B cell (primary cell): Measurements from ENCODE around the gene ZNF579. TPM values are rescaled to one million over a fixed set of nuclear protein-coding genes. Genes with fewer than 3 reads are reported as not detected.

Experiments used
- ATAC-seq: fragments of 200-7000 bp; cut with Tn5 transposase; one replicate; pipeline ENCODE4 v1.10.0; 2021; ENCODE audit warnings: low read depth, mild to moderate bottlenecking, moderate number of reproducible peaks, moderate library complexity
- CTCF ChIA-PET: fragments of 350-600 bp; sonication (Branson Sonifier 250); formaldehyde crosslinking; loops from one replicate; lab custom pipeline; 2021; ENCODE audit warnings: antibody characterized with exemption, inconsistent platforms; lab: Charles Lee
- POLR2A ChIA-PET: fragments of 350-600 bp; sonication (Branson Sonifier 250); formaldehyde crosslinking; loops from one replicate; lab custom pipeline; 2021; ENCODE audit warnings: antibody characterized with exemption; lab: Charles Lee
- DNase-seq: peaks from one replicate; pipeline ENCODE4 v3.0.0; 2013
- H2AFZ ChIP-seq: 2 replicates; pipeline ENCODE4 v1.6.1; 2012; ENCODE audit warnings: mild to moderate bottlenecking, low read depth, low read length; ENCODE audit not compliant: insufficient read depth, poor library complexity, severe bottlenecking
- H3K27ac ChIP-seq, 2 donors: 1 replicate in 1 of 2; 2 replicates in 1 of 2; pipeline ENCODE4 v1.5.1; 2012 to 2013; ENCODE audit warnings: low read length in 2 of 2, mild to moderate bottlenecking in 2 of 2, moderate library complexity in 1 of 2
- H3K27me3 ChIP-seq, 4 experiments: fragments of 200-600 bp in 1 of 4; sonication (generic) in 1 of 4; replicated peaks in 1 of 4; 1 replicate in 2 of 4; 2 replicates in 2 of 4; pipeline versions ENCODE4 v1.6.1 to v1.7.0; 2013 to 2016; ENCODE audit warnings: low read length in 3 of 4, mild to moderate bottlenecking in 2 of 4, mixed read lengths in 1 of 4, moderate library complexity in 1 of 4; ENCODE audit not compliant: insufficient read depth in 4 of 4, control insufficient read depth in 3 of 4; ENCODE audit errors: control extremely low read depth in 1 of 4
- H3K36me3 ChIP-seq, 2 experiments: replicated peaks in 1 of 2; 1 replicate in 1 of 2; 2 replicates in 1 of 2; pipeline versions ENCODE4 v1.6.1 to v1.7.1; 2013; ENCODE audit warnings: low read length in 1 of 2; ENCODE audit not compliant: insufficient read depth in 2 of 2, control insufficient read depth in 1 of 2; ENCODE audit errors: control extremely low read depth in 1 of 2, extremely low read depth in 1 of 2
- H3K4me1 ChIP-seq, 2 donors: fragments of 200-600 bp in 1 of 2; sonication (generic) in 1 of 2; 1 replicate in 1 of 2; 2 replicates in 1 of 2; pipeline versions ENCODE4 v1.5.1 to v1.6.1; 2013 to 2017; ENCODE audit warnings: low read length in 2 of 2; ENCODE audit not compliant: control insufficient read depth in 2 of 2, insufficient read depth in 2 of 2
- H3K4me2 ChIP-seq: replicated peaks from 2 replicates; pipeline ENCODE3; 2012; ENCODE audit warnings: mild to moderate bottlenecking, low read depth, low read length; ENCODE audit not compliant: poor library complexity, severe bottlenecking
- H3K4me3 ChIP-seq, 5 experiments: fragments of 200-600 bp in 1 of 5; sonication (generic) in 1 of 5; 1 replicate in 3 of 5; 2 replicates in 2 of 5; pipeline versions ENCODE4 v1.5.1 to v1.7.0; 2011 to 2016; ENCODE audit warnings: low read length in 4 of 5, mild to moderate bottlenecking in 4 of 5, low read depth in 2 of 5, control low read depth in 1 of 5, moderate library complexity in 1 of 5; ENCODE audit not compliant: insufficient read depth in 1 of 5; ENCODE audit errors: control extremely low read depth in 1 of 5, extremely low read depth in 1 of 5
- H3K79me2 ChIP-seq: fragments of 200-600 bp; sonication (generic); one replicate; pipeline ENCODE4 v1.6.0; 2016; ENCODE audit warnings: low read length; ENCODE audit not compliant: control insufficient read depth, insufficient read depth
- H3K9ac ChIP-seq: fragments of 200-600 bp; sonication (generic); 2 replicates; pipeline ENCODE4 v1.6.1; 2017; ENCODE audit warnings: mild to moderate bottlenecking, low read length, moderate library complexity
- H3K9me3 ChIP-seq, 3 donors: one replicate each; pipeline versions ENCODE4 v1.6.1 to v1.7.1; 2013; ENCODE audit warnings: low read length in 2 of 3; ENCODE audit not compliant: control insufficient read depth in 2 of 3, insufficient read depth in 1 of 3; ENCODE audit errors: control extremely low read depth in 1 of 3
- H4K20me1 ChIP-seq: 2 replicates; pipeline ENCODE4 v1.6.0; 2012; ENCODE audit warnings: mild to moderate bottlenecking, low read length; ENCODE audit not compliant: insufficient read depth, control insufficient read depth, poor library complexity, severe bottlenecking
- H3K27ac Mint-ChIP-seq: one replicate; pipeline ENCODE4 v1.8.0; 2021; ENCODE audit warnings: mixed read lengths
- H3K27me3 Mint-ChIP-seq: one replicate; pipeline ENCODE4 v1.8.0; 2021; ENCODE audit warnings: mixed read lengths
- H3K4me1 Mint-ChIP-seq: one replicate; pipeline ENCODE4 v1.8.0; 2021; ENCODE audit warnings: mixed read lengths
- H3K4me3 Mint-ChIP-seq: one replicate; pipeline ENCODE4 v1.8.0; 2021; ENCODE audit warnings: mixed read lengths
- H3K9me3 Mint-ChIP-seq: one replicate; pipeline ENCODE4 v1.8.0; 2022; ENCODE audit warnings: mixed read lengths; ENCODE audit not compliant: insufficient read depth
- CTCF ChIP-seq: fragments of 200-600 bp; IDR thresholded peaks from one replicate; pipeline ENCODE4 v1.8.0; 2022; ENCODE audit warnings: antibody characterized with exemption, mild to moderate bottlenecking
- EZH2 ChIP-seq: IDR thresholded peaks from 2 replicates; pipeline ENCODE4 v1.6.1; 2012; ENCODE audit warnings: borderline replicate concordance, low read depth, mild to moderate bottlenecking, moderate library complexity, low read length; ENCODE audit not compliant: insufficient read depth, poor library complexity, severe bottlenecking
- WGBS: methylation state at CpG from one replicate; pipeline ENCODE4 v1.1.5; 2013; ENCODE audit warnings: missing lambda C conversion rate; ENCODE audit not compliant: insufficient coverage; 5-methylcytosine and 5-hydroxymethylcytosine counted together
- intact Hi-C: fragments of 100-400 bp; cut with micrococcal nuclease; formaldehyde crosslinking; loops from one replicate; pipeline ENCODE4 v1.10.0; 2022
- polyA plus RNA-seq: library from polyadenylated mRNA; depleted of rRNA; stranded (reverse); fragments of >200 nt; gene quantifications from 2 replicates; pipeline ENCODE4 v1.2.3, GENCODE V29; 2012
- total RNA-seq, 2 donors: library from RNA; stranded (reverse); fragments of 120-200 nt in 1 of 2; gene quantifications; 1 replicate in 1 of 2; 2 replicates in 1 of 2; pipeline versions ENCODE4 v1.2.3 to v1.2.4, GENCODE V29; 2013 to 2022

The ZNF579 gene
- total and polyA plus RNA-seq, 2 donors (not counting 1 experiment from before 2014, with no cell fraction given): 3.7 to 10.3 TPM

GRCh38 chr19:55537741-55538111 lies 42.9 kb downstream of the ZNF579 start:
- Histone ChIP-seq H3K4me3 (no peak overlapping the region), H3K36me3 (no peaks in the 10 kb centered on the region), H4K20me1 (no peaks in the 10 kb centered on the region), H3K9ac (no peak overlapping the region), H3K4me2 (no peak overlapping the region), H3K9me3 (no peaks in the 10 kb centered on the region), H2AFZ (no peak overlapping the region), H3K79me2 (no peaks in the 10 kb centered on the region), H3K27me3 (no peaks in the 10 kb centered on the region), H3K27ac (no peak overlapping the region), H3K4me1 (no peaks in the 10 kb centered on the region)
- ChIA-PET POLR2A (no interaction called here), CTCF (no interaction called here)
- H3K4me1 Mint-ChIP-seq: no peaks in the 10 kb centered on the region
- WGBS: 100% methylated on average over 4 of the region's 5 CpGs
- TF ChIP-seq EZH2: no peak
- no peak for TF ChIP-seq CTCF
- peaks cover 4% of the 10 kb centered on the region for H3K27me3 Mint-ChIP-seq
- intact Hi-C loops: no loop called here
- H3K9me3 Mint-ChIP-seq: no peaks in the 10 kb centered on the region
- DNase-seq: no peak
- no peak overlapping the region for H3K27ac Mint-ChIP-seq
- no peak overlapping the region for H3K4me3 Mint-ChIP-seq
- no peak for ATAC-seq

GRCh38 chr19:55536951-55537740 lies 43.5 kb downstream of the ZNF579 start, which contains the start of gene SBK2:
SBK2 (minus strand) TSS chr19:55537133; CDS start chr19:55536294, 839 bp downstream.
- CTCF ChIA-PET: no interaction called here
- Histone ChIP-seq H3K36me3 (no peaks in the 10 kb centered on the region), H4K20me1 (no peaks in the 10 kb centered on the region), H3K4me3 (no peak within 1 kb of the TSS), H3K4me1 (no peaks in the 10 kb centered on the region), H3K4me2 (no peak within 1 kb of the TSS), H3K9ac (no peak within 1 kb of the TSS), H3K79me2 (no peaks in the 10 kb centered on the region), H3K27me3 (no peaks in the 10 kb centered on the region), H2AFZ (no peak within 1 kb of the TSS), H3K9me3 (no peaks in the 10 kb centered on the region), H3K27ac (no peak within 1 kb of the TSS)
- Mint-ChIP-seq H3K27ac (no peak within 1 kb of the TSS), H3K4me1 (no peaks in the 10 kb centered on the region), H3K9me3 (no peaks in the 10 kb centered on the region), H3K4me3 (no peak within 1 kb of the TSS), H3K27me3 (peaks cover 4% of the 10 kb centered on the region)
- TF ChIP-seq EZH2 (no peak), CTCF (no peak)
- intact Hi-C loops: no loop called here
- WGBS: 63% methylated on average over 14 of the region's 14 CpGs
- DNase-seq (no peak), ATAC-seq (no peak)
- POLR2A ChIA-PET: no interaction called here
